ENCODE measurements around the gene CD93.

GRCh38 chr20:23122796-23123655 is 36.9 kb upstream of the CD93 start:
- TF ChIP-seq CTCF (IDR thresholded peaks at IDR 0.05; ENCODE audit: insufficient read depth, low read depth, low read length) (no peak), EZH2 (IDR thresholded peaks at IDR 0.05; ENCODE audit: insufficient read depth, low read length) (no peak)

Data from astrocyte (in vitro differentiated cells and primary cell).